NB4 (cell line): ENCODE measurements around the gene SRGAP1.
A peak's percentile ranks its signal among the peaks of the same experiment; 100 is the strongest.

Experiments used
- DNase-seq: peaks from one replicate; pipeline ENCODE4 v3.0.0; 2010; ENCODE audit warnings: low read depth
- H3K4me3 ChIP-seq: one replicate; pipeline ENCODE4 v1.5.1; 2011; ENCODE audit warnings: mild to moderate bottlenecking, low read depth, low read length, moderate library complexity
- MYC ChIP-seq: IDR thresholded peaks from 2 replicates; pipeline ENCODE4 v1.6.1; 2011; ENCODE audit warnings: low read depth, low read length
- POLR2A ChIP-seq: IDR thresholded peaks from 2 replicates; pipeline ENCODE4 v1.6.1; 2011; ENCODE audit warnings: mild to moderate bottlenecking; ENCODE audit not compliant: insufficient read length; ENCODE audit errors: extremely low read depth
- TF ChIP-seq, protein P1 (sequence below): IDR thresholded peaks from 2 replicates; pipeline ENCODE4 v1.6.1; 2011; ENCODE audit warnings: low read depth, low read length
- TF ChIP-seq, protein P2 (sequence below): IDR thresholded peaks from one replicate; pipeline ENCODE4 v1.5.1; 2012; ENCODE audit warnings: low read depth, low read length

SRGAP1 gene

DNA sequence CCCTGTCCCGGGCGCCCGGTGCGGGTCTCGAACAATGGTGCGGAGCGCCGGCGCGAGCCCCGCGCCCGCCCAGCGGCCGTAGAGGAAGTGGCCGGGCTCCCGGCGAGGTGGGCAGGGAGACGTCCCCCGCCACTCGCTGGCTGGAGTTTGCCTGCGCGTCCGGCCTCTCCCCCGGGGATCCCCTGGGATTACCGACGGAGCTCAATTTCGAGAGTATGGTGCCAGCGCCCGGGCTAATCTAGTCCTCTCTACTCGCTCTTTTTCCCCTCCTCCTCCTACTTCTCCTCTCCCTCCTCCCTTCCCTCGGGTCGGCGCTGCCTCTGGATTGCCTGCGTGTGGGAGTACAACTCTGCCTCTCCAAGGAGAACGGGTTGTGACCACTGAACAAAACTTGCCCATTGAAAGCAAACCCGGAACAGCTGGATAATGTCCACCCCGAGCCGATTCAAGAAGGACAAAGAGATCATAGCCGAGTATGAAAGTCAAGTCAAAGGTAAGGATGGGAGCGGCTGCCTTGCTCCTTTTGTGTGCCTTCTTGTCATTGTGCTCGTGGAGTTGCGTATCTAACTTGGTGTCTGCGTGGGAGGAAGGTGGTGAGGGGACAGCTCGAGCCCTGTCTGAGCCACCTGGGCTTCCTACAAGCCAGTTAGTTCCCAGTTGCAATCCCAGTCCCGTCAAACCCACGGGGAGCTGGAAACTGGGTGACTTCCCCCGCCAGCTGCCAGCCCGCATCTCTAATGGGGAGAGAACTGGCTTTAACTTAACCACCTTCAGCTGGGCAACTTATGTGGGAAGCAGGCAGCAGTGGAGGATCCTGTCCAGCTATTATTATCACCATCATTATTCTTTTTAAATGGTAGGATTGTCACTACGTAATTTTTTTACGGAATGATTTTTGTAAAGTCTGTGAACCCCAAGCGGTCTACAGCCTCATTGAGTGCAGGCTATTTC is at the start of gene SRGAP1:
Gene SRGAP1 (plus strand): TSS at position 310 of the 951 bp plus-strand sequence. CDS start 117 bp downstream, at position 427.
- peak; percentile 60 for DNase-seq
- no peak for TF ChIP-seq MYC
- TF ChIP-seq POLR2A, result no peak
- TF ChIP-seq, protein P1, sequence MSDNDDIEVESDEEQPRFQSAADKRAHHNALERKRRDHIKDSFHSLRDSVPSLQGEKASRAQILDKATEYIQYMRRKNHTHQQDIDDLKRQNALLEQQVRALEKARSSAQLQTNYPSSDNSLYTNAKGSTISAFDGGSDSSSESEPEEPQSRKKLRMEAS, result no peak
- TF ChIP-seq, protein P2, sequence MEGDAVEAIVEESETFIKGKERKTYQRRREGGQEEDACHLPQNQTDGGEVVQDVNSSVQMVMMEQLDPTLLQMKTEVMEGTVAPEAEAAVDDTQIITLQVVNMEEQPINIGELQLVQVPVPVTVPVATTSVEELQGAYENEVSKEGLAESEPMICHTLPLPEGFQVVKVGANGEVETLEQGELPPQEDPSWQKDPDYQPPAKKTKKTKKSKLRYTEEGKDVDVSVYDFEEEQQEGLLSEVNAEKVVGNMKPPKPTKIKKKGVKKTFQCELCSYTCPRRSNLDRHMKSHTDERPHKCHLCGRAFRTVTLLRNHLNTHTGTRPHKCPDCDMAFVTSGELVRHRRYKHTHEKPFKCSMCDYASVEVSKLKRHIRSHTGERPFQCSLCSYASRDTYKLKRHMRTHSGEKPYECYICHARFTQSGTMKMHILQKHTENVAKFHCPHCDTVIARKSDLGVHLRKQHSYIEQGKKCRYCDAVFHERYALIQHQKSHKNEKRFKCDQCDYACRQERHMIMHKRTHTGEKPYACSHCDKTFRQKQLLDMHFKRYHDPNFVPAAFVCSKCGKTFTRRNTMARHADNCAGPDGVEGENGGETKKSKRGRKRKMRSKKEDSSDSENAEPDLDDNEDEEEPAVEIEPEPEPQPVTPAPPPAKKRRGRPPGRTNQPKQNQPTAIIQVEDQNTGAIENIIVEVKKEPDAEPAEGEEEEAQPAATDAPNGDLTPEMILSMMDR, result no peak
- H3K4me3 ChIP-seq, result peak within 1 kb of the TSS; percentile 47

DNA sequence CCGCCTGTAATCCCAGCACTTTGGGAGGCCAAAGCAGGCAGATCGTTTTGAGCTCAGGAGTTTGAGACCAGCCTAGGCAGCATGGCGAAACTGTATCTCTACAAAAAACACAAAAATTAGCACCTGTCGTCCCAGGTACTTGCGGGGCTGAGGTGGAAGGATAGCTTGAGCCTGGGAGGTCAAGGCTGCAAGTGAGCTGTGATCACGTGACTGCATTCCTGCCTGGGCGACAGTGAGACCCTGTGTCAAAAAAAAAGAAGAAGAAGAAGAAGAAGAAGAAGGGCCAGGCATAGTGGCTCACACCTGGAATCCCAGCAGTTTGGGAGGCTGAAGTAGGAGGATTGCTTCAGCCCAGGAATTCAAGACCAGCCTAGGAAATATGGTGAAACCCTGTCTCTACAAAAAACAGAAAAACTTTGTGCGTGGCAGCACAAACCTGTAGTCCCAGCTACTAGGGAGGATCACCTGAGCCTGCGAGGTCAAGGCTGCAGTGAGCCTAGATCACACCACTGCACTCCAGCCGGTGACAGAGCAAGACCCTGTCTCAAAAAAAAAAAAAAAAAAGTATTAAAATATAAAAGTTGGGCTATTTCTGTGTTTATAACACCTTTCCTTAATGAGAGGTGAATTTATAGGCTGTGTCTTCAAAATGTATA is 49.3 kb upstream of the SRGAP1 start:
- DNase-seq, result no peak
- TF ChIP-seq, protein P2, result no peak
- TF ChIP-seq POLR2A (no peak), MYC (no peak)
- TF ChIP-seq, protein P1, result no peak

DNA sequence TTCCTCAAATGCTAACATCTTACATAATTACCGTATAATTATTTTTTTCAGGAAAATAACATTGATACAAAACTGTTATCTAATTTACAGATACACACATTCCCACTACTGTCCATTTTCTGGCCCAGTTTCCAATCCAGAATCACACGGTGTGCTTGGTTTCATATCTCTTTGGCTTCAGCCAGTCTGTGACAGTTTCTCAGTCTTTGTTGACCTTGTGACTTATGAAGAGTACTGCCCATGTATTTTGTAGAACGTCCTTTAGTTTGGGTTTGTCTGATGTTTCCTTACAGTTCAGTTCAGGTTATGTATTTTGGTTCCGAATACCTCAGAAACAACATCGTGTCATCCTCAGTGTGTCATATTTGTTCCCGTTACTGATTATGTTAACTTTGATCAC is 48.6 kb upstream of the SRGAP1 start:
- no peak overlapping the region for H3K4me3 ChIP-seq
- no peak for DNase-seq
- TF ChIP-seq MYC (no peak), POLR2A (no peak)
- TF ChIP-seq, protein P2, result no peak
- TF ChIP-seq, protein P1, result no peak

More for the DNA sequence above, 49.3 kb upstream of the SRGAP1 start:
- no peak overlapping the region for H3K4me3 ChIP-seq

DNA sequence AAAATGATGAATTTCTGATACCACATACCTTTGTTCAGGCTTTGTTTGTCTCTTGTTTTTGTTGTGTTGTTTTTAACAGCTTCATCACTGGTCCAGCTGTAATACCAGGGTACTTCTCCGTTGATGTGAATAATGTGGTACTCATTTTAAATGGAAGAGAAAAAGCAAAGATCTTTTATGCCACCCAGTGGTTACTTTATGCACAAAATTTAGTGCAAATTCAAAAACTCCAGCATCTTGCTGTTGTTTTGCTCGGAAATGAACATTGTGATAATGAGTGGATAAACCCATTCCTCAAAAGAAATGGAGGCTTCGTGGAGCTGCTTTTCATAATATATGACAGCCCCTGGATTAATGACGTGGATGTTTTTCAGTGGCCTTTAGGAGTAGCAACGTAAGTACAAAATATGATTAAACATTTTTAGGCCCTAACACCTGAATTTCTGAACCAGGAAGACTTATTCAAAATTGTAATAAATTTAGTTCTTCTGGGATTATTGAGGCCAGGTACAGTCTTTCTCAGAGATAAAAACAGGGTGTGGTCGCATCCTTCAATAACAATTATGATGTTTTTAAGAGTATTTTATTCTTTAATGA is 42.4 kb upstream of the SRGAP1 start:
- H3K4me3 ChIP-seq, result no peak overlapping the region
- peak; percentile 44 for DNase-seq
- TF ChIP-seq, protein P1, result no peak
- no peak for TF ChIP-seq MYC
- TF ChIP-seq, protein P2, result peak; percentile 46

DNA sequence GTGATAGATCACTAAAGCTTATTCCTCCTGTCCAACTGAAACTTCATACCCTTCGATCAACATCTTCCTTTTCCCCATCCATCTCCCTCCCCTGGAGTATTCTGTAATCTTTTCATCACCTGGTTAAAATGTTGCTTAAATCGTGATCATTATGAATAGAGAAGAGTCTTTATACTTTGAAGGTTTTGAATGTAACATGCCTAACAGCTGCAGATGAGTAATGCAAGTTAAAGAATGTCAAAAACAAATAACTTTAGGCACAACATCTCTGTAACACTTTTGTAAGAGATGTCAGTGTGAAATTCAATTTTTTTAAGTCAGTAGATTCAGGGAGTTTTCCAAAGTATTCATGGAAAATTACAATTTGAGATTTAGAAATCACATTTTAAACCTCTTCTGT is 39.8 kb upstream of the SRGAP1 start:
- TF ChIP-seq, protein P1, result no peak
- TF ChIP-seq, protein P2, result no peak
- TF ChIP-seq POLR2A, result no peak
- TF ChIP-seq MYC, result no peak
- no peak for DNase-seq
- H3K4me3 ChIP-seq, result no peak overlapping the region
